Measurements from ENCODE around the gene FAM117A.

GRCh38 chr17:49793309-49793708 is 29.4 kb upstream of the FAM117A start:
- TF ChIP-seq POLR2A (IDR thresholded peaks at IDR 0.05; ENCODE audit: extremely low read depth, insufficient read length) (no peak), CTCF (IDR thresholded peaks at IDR 0.05; ENCODE audit: low read depth, low read length) (no peak)
